ENCODE results near the gene MYO1D. TPM values are rescaled to one million over a fixed set of nuclear protein-coding genes. Genes with fewer than 3 reads are reported as not detected.

Gene MYO1D
- total and polyA plus RNA-seq, 4 donors: 22.0 to 75.8 (median 61.4) TPM

DNA sequence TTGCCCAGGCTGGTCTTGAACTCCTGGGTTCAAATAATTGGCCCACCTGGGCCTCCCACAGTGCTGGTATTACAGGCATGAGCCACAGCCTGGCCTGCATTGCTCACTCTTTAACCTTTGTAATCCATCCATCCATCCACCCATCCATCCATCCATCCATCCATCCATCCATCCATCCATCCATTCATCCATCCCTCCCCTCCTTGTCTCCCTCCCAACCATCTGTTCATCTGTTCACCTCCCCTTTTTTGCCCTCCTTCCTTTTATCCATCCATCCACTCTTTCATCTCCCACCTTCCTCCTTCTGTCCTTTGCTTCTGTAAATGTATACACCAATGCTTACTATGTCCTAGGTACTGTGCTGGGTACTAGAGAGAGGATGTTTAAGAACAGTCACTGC, 324.6 kb downstream of the MYO1D start:
- ATAC-seq (ENCODE audit: insufficient read depth, low FRiP score) (no peak), DNase-seq (no peak)
- H3K4me1 ChIP-seq (ENCODE audit: control insufficient read depth in 5 of 5, insufficient read depth in 5 of 5, low read length in 5 of 5): no peaks in the 10 kb centered on the region
- H3K4me3 ChIP-seq: no peak overlapping the region
- TF ChIP-seq, protein P1, sequence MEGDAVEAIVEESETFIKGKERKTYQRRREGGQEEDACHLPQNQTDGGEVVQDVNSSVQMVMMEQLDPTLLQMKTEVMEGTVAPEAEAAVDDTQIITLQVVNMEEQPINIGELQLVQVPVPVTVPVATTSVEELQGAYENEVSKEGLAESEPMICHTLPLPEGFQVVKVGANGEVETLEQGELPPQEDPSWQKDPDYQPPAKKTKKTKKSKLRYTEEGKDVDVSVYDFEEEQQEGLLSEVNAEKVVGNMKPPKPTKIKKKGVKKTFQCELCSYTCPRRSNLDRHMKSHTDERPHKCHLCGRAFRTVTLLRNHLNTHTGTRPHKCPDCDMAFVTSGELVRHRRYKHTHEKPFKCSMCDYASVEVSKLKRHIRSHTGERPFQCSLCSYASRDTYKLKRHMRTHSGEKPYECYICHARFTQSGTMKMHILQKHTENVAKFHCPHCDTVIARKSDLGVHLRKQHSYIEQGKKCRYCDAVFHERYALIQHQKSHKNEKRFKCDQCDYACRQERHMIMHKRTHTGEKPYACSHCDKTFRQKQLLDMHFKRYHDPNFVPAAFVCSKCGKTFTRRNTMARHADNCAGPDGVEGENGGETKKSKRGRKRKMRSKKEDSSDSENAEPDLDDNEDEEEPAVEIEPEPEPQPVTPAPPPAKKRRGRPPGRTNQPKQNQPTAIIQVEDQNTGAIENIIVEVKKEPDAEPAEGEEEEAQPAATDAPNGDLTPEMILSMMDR (IDR thresholded peaks at IDR 0.05; ENCODE audit: control extremely low read depth, extremely low read depth): no peak
- peaks cover 0 to 3% (median 0%) of the 10 kb centered on the region in 4 donors for H3K9me3 ChIP-seq (ENCODE audit: control insufficient read depth in 4 of 4, insufficient read depth in 3 of 4, low read length in 3 of 4)
- H3K27me3 ChIP-seq (ENCODE audit: control insufficient read depth in 3 of 3, insufficient read depth in 3 of 3, low read length in 2 of 3): no peaks in the 10 kb centered on the region
- H3K27ac ChIP-seq (ENCODE audit: low read depth in 1 of 2, low read length in 1 of 2): no peak overlapping the region
- H3K36me3 ChIP-seq (ENCODE audit: control insufficient read depth in 4 of 4, insufficient read depth in 4 of 4, low read length in 4 of 4): no peaks in the 10 kb centered on the region
- no peak overlapping the region for H3K9ac ChIP-seq (ENCODE audit: insufficient read depth in 1 of 2, low read length in 2 of 2)

DNA sequence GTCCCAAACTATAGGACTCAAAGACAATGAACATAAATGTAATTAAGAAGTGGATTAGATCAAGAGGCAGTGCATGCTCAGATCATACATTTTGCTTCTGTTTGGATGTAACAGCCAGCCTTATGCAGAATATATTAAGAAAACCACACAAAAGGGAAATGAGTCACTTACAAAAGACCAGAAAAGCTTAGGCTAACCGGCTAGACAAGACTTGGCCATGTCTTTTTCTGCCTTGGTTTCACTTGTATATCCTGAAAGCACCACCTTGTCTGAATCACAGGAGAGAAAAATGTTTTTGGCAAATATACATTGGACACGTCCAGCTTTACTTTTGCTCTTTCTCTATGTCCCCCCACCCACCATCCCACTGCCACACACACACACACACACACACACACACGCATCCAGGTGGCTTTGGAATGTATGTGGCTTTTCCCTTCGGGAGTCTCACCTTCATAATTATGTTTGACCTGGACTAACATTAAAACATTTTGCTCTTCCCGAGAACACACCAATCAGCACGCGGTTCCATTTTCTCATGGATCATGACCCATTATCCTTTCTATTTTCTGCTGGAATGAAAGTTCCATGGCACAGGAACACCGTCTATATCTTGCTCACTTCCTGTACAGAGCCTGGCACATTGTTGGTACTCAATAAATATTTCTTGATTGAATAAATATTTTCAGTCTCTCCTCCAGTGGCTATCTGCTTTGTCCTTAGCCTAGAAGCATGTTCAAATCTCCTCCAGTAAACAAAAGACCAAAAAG, 325.6 kb downstream of the MYO1D start:
- Histone ChIP-seq H3K27ac (ENCODE audit: low read depth in 1 of 2, low read length in 1 of 2) (no peak overlapping the region), H3K4me1 (ENCODE audit: control insufficient read depth in 5 of 5, insufficient read depth in 5 of 5, low read length in 5 of 5) (no peaks in the 10 kb centered on the region), H3K9me3 (ENCODE audit: control insufficient read depth in 4 of 4, insufficient read depth in 3 of 4, low read length in 3 of 4) (peaks cover 0 to 3% (median 0%) of the 10 kb centered on the region in 4 donors), H3K27me3 (ENCODE audit: control insufficient read depth in 3 of 3, insufficient read depth in 3 of 3, low read length in 2 of 3) (no peaks in the 10 kb centered on the region), H3K9ac (ENCODE audit: insufficient read depth in 1 of 2, low read length in 2 of 2) (no peak overlapping the region), H3K4me3 (no peak overlapping the region), H3K36me3 (ENCODE audit: control insufficient read depth in 4 of 4, insufficient read depth in 4 of 4, low read length in 4 of 4) (no peaks in the 10 kb centered on the region)
- no peak for ATAC-seq (ENCODE audit: insufficient read depth, low FRiP score)
- no peak for DNase-seq
- 76 to 82% methylated on average over 8 of the region's 8 CpGs for WGBS, 2 donors
- TF ChIP-seq, protein P1 (IDR thresholded peaks at IDR 0.05; ENCODE audit: control extremely low read depth, extremely low read depth): no peak

- Histone ChIP-seq H3K27me3 (ENCODE audit: control insufficient read depth in 3 of 3, insufficient read depth in 3 of 3, low read length in 2 of 3) (no peaks in the 10 kb centered on the region), H3K27ac (ENCODE audit: low read depth in 1 of 2, low read length in 1 of 2) (no peak overlapping the region), H3K9ac (ENCODE audit: insufficient read depth in 1 of 2, low read length in 2 of 2) (no peak overlapping the region), H3K4me1 (ENCODE audit: control insufficient read depth in 5 of 5, insufficient read depth in 5 of 5, low read length in 5 of 5) (no peaks in the 10 kb centered on the region), H3K36me3 (ENCODE audit: control insufficient read depth in 4 of 4, insufficient read depth in 4 of 4, low read length in 4 of 4) (no peaks in the 10 kb centered on the region), H3K9me3 (ENCODE audit: control insufficient read depth in 4 of 4, insufficient read depth in 3 of 4, low read length in 3 of 4) (no peaks in the 10 kb centered on the region), H3K4me3 (no peak overlapping the region)
- DNase-seq (no peak), ATAC-seq (ENCODE audit: insufficient read depth, low FRiP score) (no peak)
- TF ChIP-seq, protein P1 (IDR thresholded peaks at IDR 0.05; ENCODE audit: control extremely low read depth, extremely low read depth): no peak
- WGBS, 2 donors: 82% methylated on average over 3 of the region's 3 CpGs
Measured at GRCh38 chr17:32549559-32549958, 327.4 kb downstream of the MYO1D start.

- Histone ChIP-seq H3K27ac (ENCODE audit: low read depth in 1 of 2, low read length in 1 of 2) (no peak overlapping the region), H3K27me3 (ENCODE audit: control insufficient read depth in 3 of 3, insufficient read depth in 3 of 3, low read length in 2 of 3) (no peaks in the 10 kb centered on the region), H3K36me3 (ENCODE audit: control insufficient read depth in 4 of 4, insufficient read depth in 4 of 4, low read length in 4 of 4) (no peaks in the 10 kb centered on the region), H3K9ac (ENCODE audit: insufficient read depth in 1 of 2, low read length in 2 of 2) (no peak overlapping the region), H3K4me3 (no peak overlapping the region), H3K4me1 (ENCODE audit: control insufficient read depth in 5 of 5, insufficient read depth in 5 of 5, low read length in 5 of 5) (no peaks in the 10 kb centered on the region), H3K9me3 (ENCODE audit: control insufficient read depth in 4 of 4, insufficient read depth in 3 of 4, low read length in 3 of 4) (no peaks in the 10 kb centered on the region)
- ATAC-seq (ENCODE audit: insufficient read depth, low FRiP score) (no peak), DNase-seq (no peak)
- TF ChIP-seq, protein P1 (IDR thresholded peaks at IDR 0.05; ENCODE audit: control extremely low read depth, extremely low read depth): no peak
- 60 to 67% methylated on average over 8 of the region's 8 CpGs for WGBS, 2 donors
Measured at GRCh38 chr17:32546031-32546444, 330.9 kb downstream of the MYO1D start.
